Measurements from ENCODE around the gene RPS27A.

- TF ChIP-seq REST (IDR thresholded peaks at IDR 0.05; ENCODE audit: low read depth) (no peak), TEAD4 (IDR thresholded peaks at IDR 0.05) (no peak), MAX (IDR thresholded peaks at IDR 0.05) (no peak), TCF12 (IDR thresholded peaks at IDR 0.05; ENCODE audit: low read depth) (no peak), EGR1 (IDR thresholded peaks at IDR 0.05) (no peak)
Observed at GRCh38 chr2:55223958-55224760, 8.3 kb upstream of the RPS27A start.

Data from Ishikawa (cell line).